Stimulated activated memory B cell treated with anti-CD40 and anti-IgM and Interleukin-4, amounts not matched to agents 10 μg/mL and 1 μg/mL and 100 μg/mL, for 72 hours (primary cell): ENCODE measurements around the gene JAKMIP1.
A peak's percentile ranks its signal among the peaks of the same experiment; 100 is the strongest.
"Not testable (repeated sequence)": the region's sequence is repeated elsewhere in the genome, so short reads cannot be mapped to it uniquely, and the experiment has no call there.

Experiments
- ATAC-seq: fragments of 150-1000 bp; cut with Tn5 transposase; 2 replicates; pipeline ENCODE4 v1.10.0; 2021
- H3K27ac Mint-ChIP-seq: one replicate; pipeline ENCODE4 v1.8.0; 2022; ENCODE audit warnings: mild to moderate bottlenecking, mixed read lengths
- H3K27me3 Mint-ChIP-seq: one replicate; pipeline ENCODE4 v1.8.0; 2022; ENCODE audit warnings: mixed read lengths
- H3K36me3 Mint-ChIP-seq: one replicate; pipeline ENCODE4 v1.8.0; 2022; ENCODE audit warnings: mixed read lengths
- H3K4me1 Mint-ChIP-seq: one replicate; pipeline ENCODE4 v1.8.0; 2022; ENCODE audit warnings: mixed read lengths
- H3K4me3 Mint-ChIP-seq: one replicate; pipeline ENCODE4 v1.8.0; 2022; ENCODE audit warnings: mild to moderate bottlenecking, moderate library complexity, mixed read lengths
- H3K9me3 Mint-ChIP-seq: one replicate; pipeline ENCODE4 v1.8.0; 2022; ENCODE audit warnings: mixed read lengths

The JAKMIP1 gene

DNA sequence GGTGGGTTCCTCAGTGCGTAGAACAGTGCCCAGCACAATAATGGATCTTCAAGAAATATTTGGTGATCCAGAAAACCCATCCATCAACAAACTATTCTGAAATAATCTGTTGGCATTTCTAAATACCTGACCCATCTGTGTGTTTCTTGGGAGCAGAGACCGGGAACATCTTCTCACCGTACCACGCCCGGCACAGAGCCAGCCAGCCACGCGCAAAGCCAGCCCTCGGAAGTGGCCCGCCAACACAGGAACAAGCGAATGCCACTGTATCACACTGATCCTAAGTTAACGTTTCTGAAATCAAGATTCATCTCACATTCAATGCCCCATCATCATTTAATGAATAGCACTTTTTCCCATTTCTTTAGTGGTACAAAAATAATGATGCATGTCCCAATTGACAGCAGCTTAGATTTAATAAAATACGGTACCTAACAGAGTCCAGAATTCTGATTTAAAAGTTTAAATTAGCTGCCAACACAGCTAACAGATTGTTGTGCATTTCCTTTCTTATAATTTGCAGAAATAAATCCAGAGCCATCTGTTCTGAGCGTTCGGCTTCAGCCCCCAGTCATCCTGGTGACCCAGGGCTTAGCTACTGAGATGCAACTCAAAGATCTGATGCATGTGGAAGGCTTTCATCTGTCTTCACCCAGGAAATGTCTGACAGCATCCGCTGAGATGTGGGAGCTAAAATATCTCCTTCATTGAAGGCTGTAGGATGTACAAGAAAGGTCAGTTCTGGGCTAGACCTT, 44.2 kb downstream of the JAKMIP1 start:
- Mint-ChIP-seq H3K27ac (no peak overlapping the region), H3K9me3 (no peaks in the 10 kb centered on the region), H3K4me1 (no peaks in the 10 kb centered on the region), H3K36me3 (no peaks in the 10 kb centered on the region), H3K27me3 (no peaks in the 10 kb centered on the region), H3K4me3 (no peak overlapping the region)
- no peak for ATAC-seq

DNA sequence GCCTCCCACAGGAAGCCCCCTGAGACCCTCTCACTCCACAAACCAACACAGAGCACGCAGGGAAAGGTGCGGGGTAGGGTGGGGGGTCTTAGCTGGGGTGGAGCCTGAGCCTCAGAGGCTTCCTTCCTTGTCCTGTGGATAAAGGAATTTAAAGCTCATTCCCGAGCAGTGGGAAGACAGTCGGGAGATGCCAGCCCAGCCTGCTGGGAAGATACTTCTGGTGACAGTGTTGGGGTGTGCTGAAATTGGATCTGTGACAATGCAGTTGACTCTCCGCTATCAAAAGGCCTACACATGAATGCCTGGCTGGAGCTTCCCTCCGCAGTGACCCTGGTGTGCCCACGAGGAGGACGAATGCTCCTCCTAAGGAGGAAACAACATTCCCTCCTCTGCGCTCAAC, 45.5 kb downstream of the JAKMIP1 start:
- no peak for ATAC-seq
- Mint-ChIP-seq H3K9me3 (no peaks in the 10 kb centered on the region), H3K27me3 (no peaks in the 10 kb centered on the region), H3K36me3 (no peaks in the 10 kb centered on the region), H3K4me1 (no peaks in the 10 kb centered on the region), H3K27ac (no peak overlapping the region), H3K4me3 (no peak overlapping the region)

DNA sequence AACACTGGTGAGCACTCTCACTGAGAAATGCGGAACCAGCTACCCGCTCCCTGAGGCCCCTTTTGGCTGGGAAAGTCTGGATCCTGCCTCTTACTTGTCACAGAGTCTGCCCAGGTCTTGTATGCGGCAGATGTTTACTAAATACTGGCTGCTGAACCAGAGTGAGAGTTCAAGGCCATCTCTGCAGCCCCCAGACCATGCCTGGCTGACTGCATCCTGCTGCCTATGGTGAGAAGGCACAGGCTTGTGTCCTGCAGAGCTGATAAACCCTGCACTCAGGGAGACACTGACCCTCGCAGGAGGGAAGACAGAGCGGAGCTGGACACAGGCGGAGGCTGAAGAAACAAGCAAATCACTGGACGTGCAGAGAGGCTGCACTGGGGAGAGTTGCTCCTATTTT, 46.5 kb downstream of the JAKMIP1 start:
- H3K4me3 Mint-ChIP-seq = no peak overlapping the region
- no peaks in the 10 kb centered on the region for H3K4me1 Mint-ChIP-seq
- no peak overlapping the region for H3K27ac Mint-ChIP-seq
- H3K9me3 Mint-ChIP-seq = no peaks in the 10 kb centered on the region
- H3K36me3 Mint-ChIP-seq = no peaks in the 10 kb centered on the region
- no peak for ATAC-seq
- no peaks in the 10 kb centered on the region for H3K27me3 Mint-ChIP-seq

- Mint-ChIP-seq H3K36me3 (no peaks in the 10 kb centered on the region), H3K27ac (no peak overlapping the region), H3K27me3 (no peaks in the 10 kb centered on the region), H3K9me3 (no peaks in the 10 kb centered on the region), H3K4me3 (no peak overlapping the region), H3K4me1 (no peaks in the 10 kb centered on the region)
- ATAC-seq = no peak
Measured at GRCh38 chr4:6152869-6153705, 47.3 kb downstream of the JAKMIP1 start.

- H3K9me3 Mint-ChIP-seq = peaks cover 3% of the 10 kb centered on the region
- no peak for ATAC-seq
- no peaks in the 10 kb centered on the region for H3K27me3 Mint-ChIP-seq
- H3K4me1 Mint-ChIP-seq = no peaks in the 10 kb centered on the region
- no peak overlapping the region for H3K4me3 Mint-ChIP-seq
- H3K36me3 Mint-ChIP-seq = no peaks in the 10 kb centered on the region
- no peak overlapping the region for H3K27ac Mint-ChIP-seq
Measured at GRCh38 chr4:6150046-6150735, 50.2 kb downstream of the JAKMIP1 start.

DNA sequence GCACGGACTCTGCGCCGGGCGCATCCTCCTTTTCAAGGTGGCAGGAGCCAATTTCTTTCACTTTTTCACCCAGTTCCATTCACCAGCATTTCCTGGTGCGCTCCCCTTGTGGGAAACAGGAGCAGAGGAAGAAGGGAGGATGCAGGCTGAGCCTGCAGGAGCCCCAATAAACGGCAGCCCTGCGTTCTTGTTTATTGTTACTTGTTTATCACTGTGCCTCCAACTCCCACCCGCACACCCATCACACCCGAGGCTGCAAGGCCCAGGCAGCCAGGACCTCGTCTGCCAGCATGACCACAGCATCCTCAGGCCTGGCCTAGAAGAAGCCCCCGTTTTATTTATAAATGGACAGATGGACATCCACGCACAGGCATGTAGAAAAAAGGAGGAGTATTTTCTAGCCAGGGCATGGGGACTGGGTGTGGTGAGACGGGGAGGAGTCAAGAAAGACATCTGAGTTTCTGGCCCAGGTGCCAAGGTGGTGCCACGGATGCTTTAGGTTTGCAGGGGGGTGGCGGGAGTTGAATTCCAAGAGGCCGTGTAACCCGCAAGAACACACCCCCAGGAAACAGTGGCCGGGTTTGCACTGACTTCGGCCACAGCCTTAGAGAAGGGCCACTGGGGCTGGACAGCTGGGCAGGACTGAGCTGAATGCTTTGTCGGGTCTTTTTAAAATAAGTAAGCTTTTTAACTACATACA, 51.7 kb downstream of the JAKMIP1 start:
- ATAC-seq = no peak
- no peak overlapping the region for H3K4me3 Mint-ChIP-seq
- no peaks in the 10 kb centered on the region for H3K36me3 Mint-ChIP-seq
- peaks cover 9% of the 10 kb centered on the region for H3K9me3 Mint-ChIP-seq
- no peaks in the 10 kb centered on the region for H3K4me1 Mint-ChIP-seq
- no peak overlapping the region for H3K27ac Mint-ChIP-seq
- H3K27me3 Mint-ChIP-seq = no peaks in the 10 kb centered on the region

- Mint-ChIP-seq H3K4me1 (no peaks in the 10 kb centered on the region), H3K36me3 (no peaks in the 10 kb centered on the region), H3K27me3 (no peaks in the 10 kb centered on the region), H3K9me3 (peaks cover 9% of the 10 kb centered on the region), H3K4me3 (no peak overlapping the region), H3K27ac (no peak overlapping the region)
- ATAC-seq = no peak
Measured at GRCh38 chr4:6147441-6147840, 52.9 kb downstream of the JAKMIP1 start.

DNA sequence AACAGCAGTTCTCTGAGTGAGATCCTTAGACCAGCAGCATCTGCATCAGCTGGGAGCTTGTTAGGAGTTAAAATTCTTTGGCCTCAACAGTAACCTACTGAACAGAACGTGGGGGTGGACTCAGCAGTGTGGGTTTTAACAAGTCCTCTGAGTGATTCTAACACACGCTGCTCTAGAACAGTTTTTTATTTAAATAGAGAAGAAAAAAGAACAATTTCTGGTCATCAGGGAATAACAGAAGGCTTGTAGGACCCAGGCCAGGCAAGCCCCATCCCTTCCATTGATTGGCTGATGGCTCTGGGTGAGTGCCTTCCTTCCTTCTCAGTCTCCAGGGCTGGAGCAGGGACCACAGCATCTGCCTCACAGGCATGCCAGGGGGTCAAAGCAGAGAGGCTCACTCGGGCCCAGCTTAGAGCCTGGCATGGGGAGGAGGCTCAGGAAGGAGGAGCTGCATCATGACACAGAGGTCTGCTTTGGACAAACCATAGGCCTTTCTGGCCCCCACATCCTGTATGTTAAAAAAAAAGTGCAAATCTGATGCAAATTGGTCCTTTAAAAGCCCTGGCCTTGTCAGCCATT, 56.7 kb downstream of the JAKMIP1 start:
- ATAC-seq = no peak
- H3K36me3 Mint-ChIP-seq = no peaks in the 10 kb centered on the region
- H3K4me3 Mint-ChIP-seq = no peak overlapping the region
- no peaks in the 10 kb centered on the region for H3K27me3 Mint-ChIP-seq
- H3K4me1 Mint-ChIP-seq = no peaks in the 10 kb centered on the region
- H3K27ac Mint-ChIP-seq = no peak overlapping the region
- peaks cover 9% of the 10 kb centered on the region for H3K9me3 Mint-ChIP-seq

DNA sequence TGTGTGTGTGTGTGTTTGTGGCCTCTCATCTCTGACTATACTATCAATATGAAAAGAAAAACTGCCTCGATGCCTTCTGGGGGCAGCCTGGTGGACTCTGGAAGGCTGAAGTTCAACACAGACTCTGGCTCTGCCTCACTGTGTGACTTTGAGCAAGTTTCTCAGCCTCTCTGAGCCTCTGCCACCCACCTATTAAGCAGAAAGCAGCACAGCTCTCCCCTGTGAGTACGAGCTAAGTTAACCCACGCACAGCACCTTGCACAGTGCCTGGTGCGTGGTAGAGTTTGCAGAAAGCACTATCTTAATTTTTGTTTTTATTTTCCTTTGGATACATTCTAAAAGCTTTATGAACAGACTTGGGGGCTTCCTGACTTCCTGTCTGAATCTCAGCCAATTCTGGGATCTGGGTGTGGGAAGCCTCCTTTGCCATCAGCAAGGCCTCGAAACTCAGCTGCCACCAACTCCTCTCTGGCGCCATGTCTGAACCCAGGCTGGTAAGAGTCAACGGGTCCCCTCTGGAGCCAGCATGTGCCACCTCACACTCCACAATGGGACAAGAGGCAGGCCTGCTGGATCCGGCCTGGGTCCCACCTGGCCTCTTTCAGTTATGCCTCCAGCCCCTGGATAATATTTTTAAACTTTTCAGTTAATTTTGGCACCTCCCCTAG, 57.3 kb downstream of the JAKMIP1 start:
- H3K27me3 Mint-ChIP-seq = no peaks in the 10 kb centered on the region
- no peaks in the 10 kb centered on the region for H3K4me1 Mint-ChIP-seq
- no peak overlapping the region for H3K4me3 Mint-ChIP-seq
- no peaks in the 10 kb centered on the region for H3K36me3 Mint-ChIP-seq
- no peak overlapping the region for H3K27ac Mint-ChIP-seq
- no peak for ATAC-seq
- H3K9me3 Mint-ChIP-seq = peaks cover 9% of the 10 kb centered on the region

GRCh38 chr4:6142511-6142910, 57.8 kb downstream of the JAKMIP1 start:
- H3K27ac Mint-ChIP-seq = no peak overlapping the region
- no peaks in the 10 kb centered on the region for H3K27me3 Mint-ChIP-seq
- H3K4me3 Mint-ChIP-seq = no peak overlapping the region
- no peaks in the 10 kb centered on the region for H3K4me1 Mint-ChIP-seq
- ATAC-seq = no peak
- peaks cover 6% of the 10 kb centered on the region for H3K9me3 Mint-ChIP-seq
- no peaks in the 10 kb centered on the region for H3K36me3 Mint-ChIP-seq

- Mint-ChIP-seq H3K36me3 (no peaks in the 10 kb centered on the region), H3K27me3 (no peaks in the 10 kb centered on the region), H3K9me3 (peaks cover 6% of the 10 kb centered on the region), H3K27ac (no peak overlapping the region), H3K4me3 (no peak overlapping the region), H3K4me1 (no peaks in the 10 kb centered on the region)
- no peak for ATAC-seq
Measured at GRCh38 chr4:6141554-6141953, 58.8 kb downstream of the JAKMIP1 start.

GRCh38 chr4:6141021-6141420, 59.3 kb downstream of the JAKMIP1 start:
- ATAC-seq, H3K27ac Mint-ChIP-seq: not testable (repeated sequence)

GRCh38 chr4:6137747-6138135, 62.6 kb downstream of the JAKMIP1 start:
- Mint-ChIP-seq H3K9me3 (peaks cover 3% of the 10 kb centered on the region), H3K4me3 (no peak overlapping the region), H3K36me3 (no peaks in the 10 kb centered on the region), H3K27me3 (no peaks in the 10 kb centered on the region), H3K4me1 (no peaks in the 10 kb centered on the region), H3K27ac (no peak overlapping the region)
- peak; percentile 21 for ATAC-seq

More at GRCh38 chr4:6141021-6141420, 59.3 kb downstream of the JAKMIP1 start:
- H3K4me3 Mint-ChIP-seq, H3K36me3 Mint-ChIP-seq, H3K4me1 Mint-ChIP-seq, H3K27me3 Mint-ChIP-seq, H3K9me3 Mint-ChIP-seq: not testable (repeated sequence)

- H3K27ac Mint-ChIP-seq = no peak overlapping the region
Measured at GRCh38 chr4:6137027-6137746, 63.2 kb downstream of the JAKMIP1 start.

More at GRCh38 chr4:6137027-6137746, 63.2 kb downstream of the JAKMIP1 start:
- peaks cover 3% of the 10 kb centered on the region for H3K9me3 Mint-ChIP-seq
- no peak for ATAC-seq
- no peaks in the 10 kb centered on the region for H3K27me3 Mint-ChIP-seq
- no peaks in the 10 kb centered on the region for H3K4me1 Mint-ChIP-seq
- H3K36me3 Mint-ChIP-seq = no peaks in the 10 kb centered on the region
- H3K4me3 Mint-ChIP-seq = no peak overlapping the region
